Measurements from ENCODE around the gene CCDC63. TPM values are rescaled to one million over a fixed set of nuclear protein-coding genes. Genes with fewer than 3 reads are reported as not detected.

Gene CCDC63
- total and polyA plus RNA-seq, 2 of the 13 experiments (the other 11 are each of a cell fraction or from before 2014, with no cell fraction given): not detected

- no peak for TF ChIP-seq ZNF318 (CRISPR knock-in tag; IDR thresholded peaks at IDR 0.05)
- no peak for TF ChIP-seq TOE1 (CRISPR knock-in tag; IDR thresholded peaks at IDR 0.05)
- TF ChIP-seq THAP11 (CRISPR knock-in tag; IDR thresholded peaks at IDR 0.05): peak; percentile 62; the same call in 1 of the 2 replicates
- no peak for TF ChIP-seq TRAFD1 (CRISPR knock-in tag; IDR thresholded peaks at IDR 0.05; ENCODE audit: borderline replicate concordance)
- no peak for TF ChIP-seq RNF2 (conservative IDR thresholded peaks at IDR 0.05; ENCODE audit: low read depth)
- no peak for TF ChIP-seq SAFB2 (CRISPR knock-in tag; IDR thresholded peaks at IDR 0.05; ENCODE audit: borderline replicate concordance, low read depth)
- TF ChIP-seq MLXIP (CRISPR knock-in tag; IDR thresholded peaks at IDR 0.05; ENCODE audit: borderline replicate concordance): no peak
- TF ChIP-seq SMAD1 (CRISPR knock-in tag; IDR thresholded peaks at IDR 0.05; ENCODE audit: borderline replicate concordance, low read depth): no peak
- TF ChIP-seq MTF2 (CRISPR knock-in tag; IDR thresholded peaks at IDR 0.05; ENCODE audit: borderline replicate concordance): no peak
- TF ChIP-seq ZNF567 (CRISPR knock-in tag; IDR thresholded peaks at IDR 0.05; ENCODE audit: borderline replicate concordance): no peak
- TF ChIP-seq KDM4B (CRISPR knock-in tag; IDR thresholded peaks at IDR 0.05): 0 out of 2 replicates have a peak, but pooled peaks have one; percentile 53
- TF ChIP-seq, protein P1, sequence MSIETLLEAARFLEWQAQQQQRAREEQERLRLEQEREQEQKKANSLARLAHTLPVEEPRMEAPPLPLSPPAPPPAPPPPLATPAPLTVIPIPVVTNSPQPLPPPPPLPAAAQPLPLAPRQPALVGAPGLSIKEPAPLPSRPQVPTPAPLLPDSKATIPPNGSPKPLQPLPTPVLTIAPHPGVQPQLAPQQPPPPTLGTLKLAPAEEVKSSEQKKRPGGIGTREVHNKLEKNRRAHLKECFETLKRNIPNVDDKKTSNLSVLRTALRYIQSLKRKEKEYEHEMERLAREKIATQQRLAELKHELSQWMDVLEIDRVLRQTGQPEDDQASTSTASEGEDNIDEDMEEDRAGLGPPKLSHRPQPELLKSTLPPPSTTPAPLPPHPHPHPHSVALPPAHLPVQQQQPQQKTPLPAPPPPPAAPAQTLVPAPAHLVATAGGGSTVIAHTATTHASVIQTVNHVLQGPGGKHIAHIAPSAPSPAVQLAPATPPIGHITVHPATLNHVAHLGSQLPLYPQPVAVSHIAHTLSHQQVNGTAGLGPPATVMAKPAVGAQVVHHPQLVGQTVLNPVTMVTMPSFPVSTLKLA (IDR thresholded peaks at IDR 0.05): no peak
- TF ChIP-seq NR2F1 (CRISPR knock-in tag; IDR thresholded peaks at IDR 0.05): 0 out of 4 replicates have a peak, but pooled peaks of 1 of the 2 experiments have one; percentile 27
- peak; percentile 80; the same call in 1 of the 2 replicates for TF ChIP-seq ZNF644 (CRISPR knock-in tag; IDR thresholded peaks at IDR 0.05; ENCODE audit: low read depth)
These were observed 20.1 kb upstream of the CCDC63 start (continued) for GRCh38 chr12:110826592-110827200.

Data from HepG2 (cell line).